ENCODE measurements around the gene FOXM1.
"Not testable (repeated sequence)": the region's sequence is repeated elsewhere in the genome, so short reads cannot be mapped to it uniquely, and the experiment has no call there.

FOXM1 gene

GRCh38 chr12:2863402-2863801 lies 13.6 kb downstream of the FOXM1 start:
- not testable (repeated sequence) for H3K4me3 Mint-ChIP-seq; H3K9me3 Mint-ChIP-seq; ATAC-seq (replicated peaks); DNase-seq; H3K27ac Mint-ChIP-seq; H3K27me3 Mint-ChIP-seq; H3K4me1 Mint-ChIP-seq
- peaks cover 15 to 26% of the 10 kb centered on the region in 2 donors for H3K36me3 Mint-ChIP-seq

- no peaks in the 10 kb centered on the region for H3K4me1 Mint-ChIP-seq
- ATAC-seq (replicated peaks) (no peak), DNase-seq (no peak)
- H3K27ac Mint-ChIP-seq: no peak overlapping the region
- no peak overlapping the region for H3K4me3 Mint-ChIP-seq
- peaks cover 15 to 29% of the 10 kb centered on the region in 2 donors for H3K36me3 Mint-ChIP-seq
- H3K9me3 Mint-ChIP-seq: no peaks in the 10 kb centered on the region
- H3K27me3 Mint-ChIP-seq: no peaks in the 10 kb centered on the region
These were observed 14.1 kb downstream of the FOXM1 start for GRCh38 chr12:2862876-2863275.

- Mint-ChIP-seq H3K27me3 (no peaks in the 10 kb centered on the region), H3K27ac (no peak overlapping the region), H3K36me3 (peaks cover 17 to 31% of the 10 kb centered on the region in 2 donors), H3K9me3 (no peaks in the 10 kb centered on the region), H3K4me1 (no peaks in the 10 kb centered on the region), H3K4me3 (no peak overlapping the region)
- ATAC-seq (replicated peaks): no peak
- no peak for DNase-seq
These were observed 16.8 kb downstream of the FOXM1 start for GRCh38 chr12:2860170-2860569.

- Mint-ChIP-seq H3K27me3 (no peaks in the 10 kb centered on the region), H3K36me3 (peaks cover 21 to 37% of the 10 kb centered on the region in 2 donors), H3K27ac (no peak overlapping the region), H3K9me3 (no peaks in the 10 kb centered on the region), H3K4me1 (no peaks in the 10 kb centered on the region), H3K4me3 (no peak overlapping the region)
- no peak for ATAC-seq (replicated peaks)
- DNase-seq: no peak
These were observed 18.0 kb downstream of the FOXM1 start for GRCh38 chr12:2858944-2859421.

GRCh38 chr12:2858334-2858733 lies 18.6 kb downstream of the FOXM1 start:
- ATAC-seq (replicated peaks) (no peak), DNase-seq (no peak)
- H3K27me3 Mint-ChIP-seq: no peaks in the 10 kb centered on the region
- no peaks in the 10 kb centered on the region for H3K9me3 Mint-ChIP-seq
- H3K4me3 Mint-ChIP-seq: no peak overlapping the region
- H3K36me3 Mint-ChIP-seq: peaks cover 19 to 34% of the 10 kb centered on the region in 2 donors
- H3K27ac Mint-ChIP-seq: no peak overlapping the region
- H3K4me1 Mint-ChIP-seq: peaks cover 0 to 2% of the 10 kb centered on the region in 2 donors

GRCh38 chr12:2857576-2857975 lies 19.4 kb downstream of the FOXM1 start:
- DNase-seq (no peak), ATAC-seq (replicated peaks) (no peak)
- Mint-ChIP-seq H3K36me3 (peaks cover 19 to 34% of the 10 kb centered on the region in 2 donors), H3K27ac (no peak overlapping the region), H3K4me1 (peaks cover 0 to 2% of the 10 kb centered on the region in 2 donors), H3K4me3 (no peak overlapping the region), H3K9me3 (no peaks in the 10 kb centered on the region), H3K27me3 (no peaks in the 10 kb centered on the region)

- H3K9me3 Mint-ChIP-seq: no peaks in the 10 kb centered on the region
- no peaks in the 10 kb centered on the region for H3K27me3 Mint-ChIP-seq
- H3K4me1 Mint-ChIP-seq: peaks cover 0 to 2% of the 10 kb centered on the region in 2 donors
- peak in 1 of 2 donors; percentile 7 for ATAC-seq (replicated peaks)
- H3K4me3 Mint-ChIP-seq: no peak within 1 kb of the TSS
- peaks cover 19 to 34% of the 10 kb centered on the region in 2 donors for H3K36me3 Mint-ChIP-seq
- no peak for DNase-seq
- no peak within 1 kb of the TSS for H3K27ac Mint-ChIP-seq
These were observed 19.9 kb downstream of the FOXM1 start, which contains the start of gene TEX52 for GRCh38 chr12:2857021-2857431. Gene TEX52 (minus strand): TSS chr12:2857039. CDS start chr12:2857026, 13 bp downstream.

GRCh38 chr12:2856051-2856450 lies 20.9 kb downstream of the FOXM1 start:
- no peak for DNase-seq
- H3K4me1 Mint-ChIP-seq: peaks cover 0 to 2% of the 10 kb centered on the region in 2 donors
- H3K9me3 Mint-ChIP-seq: no peaks in the 10 kb centered on the region
- H3K36me3 Mint-ChIP-seq: peaks cover 19 to 34% of the 10 kb centered on the region in 2 donors
- H3K27ac Mint-ChIP-seq: no peak overlapping the region
- no peaks in the 10 kb centered on the region for H3K27me3 Mint-ChIP-seq
- no peak for ATAC-seq (replicated peaks)
- H3K4me3 Mint-ChIP-seq: no peak overlapping the region

GRCh38 chr12:2855546-2855945 lies 21.4 kb downstream of the FOXM1 start:
- no peaks in the 10 kb centered on the region for H3K9me3 Mint-ChIP-seq
- DNase-seq: no peak
- ATAC-seq (replicated peaks): no peak
- H3K4me1 Mint-ChIP-seq: peaks cover 0 to 2% of the 10 kb centered on the region in 2 donors
- no peak overlapping the region for H3K4me3 Mint-ChIP-seq
- H3K27ac Mint-ChIP-seq: no peak overlapping the region
- no peaks in the 10 kb centered on the region for H3K27me3 Mint-ChIP-seq
- peaks cover 19 to 34% of the 10 kb centered on the region in 2 donors for H3K36me3 Mint-ChIP-seq

GRCh38 chr12:2854669-2855453 lies 22.1 kb downstream of the FOXM1 start:
- Mint-ChIP-seq H3K27ac (no peak overlapping the region), H3K4me1 (peaks cover 0 to 2% of the 10 kb centered on the region in 2 donors), H3K9me3 (no peaks in the 10 kb centered on the region), H3K4me3 (no peak overlapping the region), H3K36me3 (peaks cover 15 to 29% of the 10 kb centered on the region in 2 donors), H3K27me3 (no peaks in the 10 kb centered on the region)
- no peak for ATAC-seq (replicated peaks)
- no peak for DNase-seq

GRCh38 chr12:2853626-2854025 lies 23.3 kb downstream of the FOXM1 start:
- Mint-ChIP-seq H3K27ac (no peak overlapping the region), H3K36me3 (peaks cover 17 to 29% of the 10 kb centered on the region in 2 donors), H3K27me3 (no peaks in the 10 kb centered on the region), H3K9me3 (no peaks in the 10 kb centered on the region), H3K4me1 (peaks cover 0 to 2% of the 10 kb centered on the region in 2 donors), H3K4me3 (no peak overlapping the region)
- ATAC-seq (replicated peaks): peak; percentile 64 to 73
- peak; percentile 13 for DNase-seq

- Mint-ChIP-seq H3K4me3 (no peak overlapping the region), H3K9me3 (no peaks in the 10 kb centered on the region), H3K36me3 (peaks cover 26 to 35% of the 10 kb centered on the region in 2 donors), H3K4me1 (peaks cover 0 to 2% of the 10 kb centered on the region in 2 donors), H3K27ac (no peak overlapping the region), H3K27me3 (no peaks in the 10 kb centered on the region)
- no peak for DNase-seq
- ATAC-seq (replicated peaks): no peak
These were observed 25.0 kb downstream of the FOXM1 start for GRCh38 chr12:2851931-2852330.

- no peak overlapping the region for H3K4me3 Mint-ChIP-seq
- no peaks in the 10 kb centered on the region for H3K27me3 Mint-ChIP-seq
- no peaks in the 10 kb centered on the region for H3K4me1 Mint-ChIP-seq
- DNase-seq: no peak
- H3K9me3 Mint-ChIP-seq: no peaks in the 10 kb centered on the region
- H3K36me3 Mint-ChIP-seq: peaks cover 30 to 41% of the 10 kb centered on the region in 2 donors
- no peak for ATAC-seq (replicated peaks)
- H3K27ac Mint-ChIP-seq: no peak overlapping the region
These were observed 31.7 kb downstream of the FOXM1 start for GRCh38 chr12:2845280-2845679.

GRCh38 chr12:2844786-2845185 lies 32.2 kb downstream of the FOXM1 start:
- no peaks in the 10 kb centered on the region for H3K4me1 Mint-ChIP-seq
- no peak overlapping the region for H3K4me3 Mint-ChIP-seq
- H3K27me3 Mint-ChIP-seq: no peaks in the 10 kb centered on the region
- H3K27ac Mint-ChIP-seq: no peak overlapping the region
- DNase-seq (no peak), ATAC-seq (replicated peaks) (no peak)
- peaks cover 33 to 44% of the 10 kb centered on the region in 2 donors for H3K36me3 Mint-ChIP-seq
- no peaks in the 10 kb centered on the region for H3K9me3 Mint-ChIP-seq

- Mint-ChIP-seq H3K9me3 (no peaks in the 10 kb centered on the region), H3K27ac (no peak overlapping the region), H3K4me1 (no peaks in the 10 kb centered on the region), H3K36me3 (peaks cover 35 to 47% of the 10 kb centered on the region in 2 donors), H3K27me3 (no peaks in the 10 kb centered on the region), H3K4me3 (no peak overlapping the region)
- DNase-seq: no peak
- ATAC-seq (replicated peaks): no peak
These were observed 34.0 kb downstream of the FOXM1 start for GRCh38 chr12:2842948-2843347.
